MM.1S (cell line): ENCODE data around the gene P2RY6.
A peak's percentile ranks its signal among the peaks of the same experiment; 100 is the strongest.

Experiments used
- DNase-seq: peaks from one replicate; pipeline ENCODE4 v3.0.0-alpha.2; 2015
- H2AFZ ChIP-seq: fragments of 300-600 bp; sonication (generic); 2 replicates; pipeline ENCODE4 v1.6.0; 2016; ENCODE audit warnings: antibody characterized with exemption, low read length
- H3F3A ChIP-seq: fragments of 300-600 bp; sonication (generic); 2 replicates; pipeline ENCODE4 v1.6.1; 2016; ENCODE audit warnings: mild to moderate bottlenecking, antibody characterized with exemption, low read length, moderate library complexity, mixed read lengths; ENCODE audit not compliant: insufficient read depth
- H3K27ac ChIP-seq: fragments of 300-600 bp; sonication (generic); 2 replicates; pipeline ENCODE4 v1.5.1; 2016; ENCODE audit warnings: mild to moderate bottlenecking, low read length
- H3K27me3 ChIP-seq: fragments of 300-600 bp; sonication (generic); replicated peaks from 2 replicates; pipeline ENCODE4 v1.6.0; 2016; ENCODE audit warnings: low read length; ENCODE audit not compliant: insufficient read depth
- H3K36me3 ChIP-seq: fragments of 300-600 bp; sonication (generic); replicated peaks from 2 replicates; pipeline ENCODE4 v1.6.1; 2016; ENCODE audit warnings: mild to moderate bottlenecking, low read length, mixed read lengths; ENCODE audit not compliant: insufficient read depth
- H3K4me1 ChIP-seq: fragments of 300-600 bp; sonication (generic); 2 replicates; pipeline ENCODE4 v1.6.1; 2016; ENCODE audit warnings: low read length, mixed read lengths
- H3K4me2 ChIP-seq: fragments of 300-600 bp; sonication (generic); 2 replicates; pipeline ENCODE4 v1.6.0; 2016; ENCODE audit warnings: low read depth, low read length
- H3K4me3 ChIP-seq: fragments of 300-600 bp; sonication (generic); 2 replicates; pipeline ENCODE4 v1.5.1; 2016; ENCODE audit warnings: low read length, mixed read lengths
- H3K79me2 ChIP-seq: fragments of 300-600 bp; sonication (generic); 2 replicates; pipeline ENCODE4 v1.6.1; 2016; ENCODE audit warnings: mixed run types, low read length, mixed read lengths
- H3K9ac ChIP-seq: fragments of 300-600 bp; sonication (generic); 2 replicates; pipeline ENCODE4 v1.6.1; 2016; ENCODE audit warnings: low read length, mixed read lengths
- H3K9me2 ChIP-seq: fragments of 300-600 bp; sonication (generic); replicated peaks from 2 replicates; pipeline ENCODE4 v1.6.1; 2016; ENCODE audit warnings: mild to moderate bottlenecking, low read length, mixed read lengths; ENCODE audit not compliant: insufficient read depth
- H3K9me3 ChIP-seq: fragments of 300-600 bp; sonication (generic); replicated peaks from 2 replicates; pipeline ENCODE4 v1.6.1; 2016; ENCODE audit warnings: mild to moderate bottlenecking, low read length, mixed read lengths; ENCODE audit not compliant: insufficient read depth
- H4K20me1 ChIP-seq: fragments of 300-600 bp; sonication (generic); 2 replicates; pipeline ENCODE4 v1.6.1; 2016; ENCODE audit warnings: mild to moderate bottlenecking, low read length, moderate library complexity, mixed read lengths; ENCODE audit not compliant: insufficient read depth
- EZH2 ChIP-seq: fragments of 300-600 bp; sonication (generic); optimal IDR thresholded peaks from 2 replicates; pipeline ENCODE3; 2017; ENCODE audit warnings: low read depth, mild to moderate bottlenecking, antibody characterized with exemption, low read length, mixed read lengths
- EZH2phosphoT487 ChIP-seq: fragments of 300-600 bp; sonication (generic); IDR thresholded peaks from 2 replicates; pipeline ENCODE4 v1.6.1; 2018; ENCODE audit warnings: antibody characterized with exemption, low read length
- TF ChIP-seq, protein P1 (sequence below): fragments of 300-600 bp; sonication (generic); IDR thresholded peaks from 2 replicates; pipeline ENCODE4 v1.5.1; 2016; ENCODE audit warnings: antibody characterized with exemption, low read length, mixed read lengths

The P2RY6 gene, protein sequence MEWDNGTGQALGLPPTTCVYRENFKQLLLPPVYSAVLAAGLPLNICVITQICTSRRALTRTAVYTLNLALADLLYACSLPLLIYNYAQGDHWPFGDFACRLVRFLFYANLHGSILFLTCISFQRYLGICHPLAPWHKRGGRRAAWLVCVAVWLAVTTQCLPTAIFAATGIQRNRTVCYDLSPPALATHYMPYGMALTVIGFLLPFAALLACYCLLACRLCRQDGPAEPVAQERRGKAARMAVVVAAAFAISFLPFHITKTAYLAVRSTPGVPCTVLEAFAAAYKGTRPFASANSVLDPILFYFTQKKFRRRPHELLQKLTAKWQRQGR

DNA sequence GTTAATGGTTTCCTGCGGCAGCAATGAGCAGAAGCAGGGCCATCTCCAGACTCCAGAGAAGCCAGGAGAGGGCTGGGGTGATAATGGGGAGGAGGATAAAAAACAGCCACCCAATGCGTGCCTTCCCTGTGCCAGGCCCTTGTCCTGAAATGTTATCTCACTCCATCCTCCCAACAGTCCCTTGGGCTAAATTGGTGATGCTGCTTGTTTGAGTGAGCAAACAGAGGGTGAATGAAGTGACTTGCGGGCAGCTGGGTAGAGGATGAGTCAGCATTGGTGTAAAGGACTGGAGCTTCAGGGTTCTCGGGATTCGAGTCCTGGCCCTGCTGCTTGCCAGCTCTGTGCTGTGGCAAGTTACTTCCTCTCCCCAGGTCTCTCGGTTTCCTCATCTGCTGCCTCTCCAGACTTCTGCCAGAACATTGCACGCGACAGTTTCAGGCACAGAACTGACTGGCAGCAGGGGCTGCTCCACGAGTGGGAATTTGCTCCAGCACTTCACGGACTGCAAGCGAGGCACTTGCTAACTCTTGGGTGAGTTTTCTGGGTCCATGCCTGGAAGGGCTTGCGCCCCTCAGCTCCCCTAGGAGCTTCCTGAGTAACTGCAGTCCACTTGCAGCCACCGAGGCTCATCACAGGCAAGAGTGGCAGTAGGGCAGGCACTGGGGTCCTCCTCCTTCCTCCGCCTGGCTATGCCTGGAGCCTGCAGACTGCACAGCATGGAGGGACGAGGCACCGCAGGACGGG lies at the start of gene P2RY6:
Gene P2RY6, plus strand, starts transcription at position 403 of the 744 bp plus-strand sequence. CDS start 24,181 bp downstream, outside the sequence.
- Histone ChIP-seq H3K27ac (peak within 1 kb of the TSS; percentile 95), H3K9me3 (no peaks in the 10 kb centered on the region), H3K36me3 (no peaks in the 10 kb centered on the region), H3K4me2 (peak within 1 kb of the TSS; percentile 74), H3K4me1 (peaks cover 46% of the 10 kb centered on the region), H3K9me2 (no peaks in the 10 kb centered on the region), H3F3A (peaks cover 40% of the 10 kb centered on the region), H2AFZ (peak within 1 kb of the TSS; percentile 37; the same call in 1 of the 2 replicates), H3K4me3 (peak within 1 kb of the TSS; percentile 48), H3K27me3 (no peaks in the 10 kb centered on the region), H3K9ac (peak within 1 kb of the TSS; percentile 69), H3K79me2 (no peaks in the 10 kb centered on the region), H4K20me1 (no peaks in the 10 kb centered on the region)
- peak; percentile 87 for DNase-seq
- TF ChIP-seq EZH2phosphoT487 (no peak), EZH2 (no peak)
- TF ChIP-seq, protein P1, sequence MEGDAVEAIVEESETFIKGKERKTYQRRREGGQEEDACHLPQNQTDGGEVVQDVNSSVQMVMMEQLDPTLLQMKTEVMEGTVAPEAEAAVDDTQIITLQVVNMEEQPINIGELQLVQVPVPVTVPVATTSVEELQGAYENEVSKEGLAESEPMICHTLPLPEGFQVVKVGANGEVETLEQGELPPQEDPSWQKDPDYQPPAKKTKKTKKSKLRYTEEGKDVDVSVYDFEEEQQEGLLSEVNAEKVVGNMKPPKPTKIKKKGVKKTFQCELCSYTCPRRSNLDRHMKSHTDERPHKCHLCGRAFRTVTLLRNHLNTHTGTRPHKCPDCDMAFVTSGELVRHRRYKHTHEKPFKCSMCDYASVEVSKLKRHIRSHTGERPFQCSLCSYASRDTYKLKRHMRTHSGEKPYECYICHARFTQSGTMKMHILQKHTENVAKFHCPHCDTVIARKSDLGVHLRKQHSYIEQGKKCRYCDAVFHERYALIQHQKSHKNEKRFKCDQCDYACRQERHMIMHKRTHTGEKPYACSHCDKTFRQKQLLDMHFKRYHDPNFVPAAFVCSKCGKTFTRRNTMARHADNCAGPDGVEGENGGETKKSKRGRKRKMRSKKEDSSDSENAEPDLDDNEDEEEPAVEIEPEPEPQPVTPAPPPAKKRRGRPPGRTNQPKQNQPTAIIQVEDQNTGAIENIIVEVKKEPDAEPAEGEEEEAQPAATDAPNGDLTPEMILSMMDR, result no peak

DNA sequence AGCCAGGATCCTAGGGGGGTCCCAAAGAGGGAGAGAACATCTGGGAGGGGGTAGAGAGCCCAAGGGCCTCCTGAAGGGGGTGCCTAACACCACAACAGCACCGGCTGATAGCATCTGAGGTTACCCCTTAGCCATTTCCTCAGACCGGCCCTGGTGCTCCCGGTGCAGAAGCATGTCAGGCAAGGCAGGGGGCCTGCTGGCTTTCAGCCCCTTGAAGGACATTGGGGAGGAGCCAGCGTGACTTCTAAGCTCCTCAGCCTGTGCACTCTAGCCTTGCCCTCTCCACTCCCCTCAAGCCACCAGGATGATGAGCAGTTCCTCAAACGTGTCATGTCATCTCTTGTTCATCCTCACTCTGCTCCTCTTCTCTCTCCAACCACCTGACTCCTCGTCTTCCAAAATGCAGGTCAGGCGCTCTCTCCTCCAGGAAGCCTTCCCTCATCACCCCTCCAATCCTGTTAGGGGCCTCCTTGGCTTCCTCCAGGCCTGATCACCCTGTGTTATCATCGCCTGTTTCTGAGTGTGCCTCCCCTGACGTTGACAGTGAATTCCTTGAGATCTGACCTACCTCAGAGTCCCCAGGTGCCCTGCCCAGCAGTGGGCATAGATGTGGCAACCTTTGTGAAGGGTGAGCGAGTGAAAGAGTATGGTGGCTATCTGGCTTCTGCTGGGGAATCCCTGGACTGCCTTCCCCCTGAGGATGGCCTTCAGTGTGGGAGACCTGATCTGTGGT lies 48.0 kb upstream of the P2RY6 start:
- H3K36me3 ChIP-seq, result no peaks in the 10 kb centered on the region
- H2AFZ ChIP-seq, result no peak overlapping the region
- H3K9me3 ChIP-seq, result no peaks in the 10 kb centered on the region
- H3K4me3 ChIP-seq, result no peak overlapping the region
- H3K9ac ChIP-seq, result no peak overlapping the region
- TF ChIP-seq EZH2phosphoT487, result no peak
- no peak for TF ChIP-seq EZH2
- TF ChIP-seq, protein P1, result no peak
- no peaks in the 10 kb centered on the region for H3K4me1 ChIP-seq
- no peaks in the 10 kb centered on the region for H3K79me2 ChIP-seq
- no peaks in the 10 kb centered on the region for H3K27me3 ChIP-seq
- DNase-seq, result no peak
- H3K4me2 ChIP-seq, result no peak overlapping the region
- no peak overlapping the region for H3K27ac ChIP-seq
- H3F3A ChIP-seq, result no peaks in the 10 kb centered on the region
- no peaks in the 10 kb centered on the region for H4K20me1 ChIP-seq
- no peaks in the 10 kb centered on the region for H3K9me2 ChIP-seq

DNA sequence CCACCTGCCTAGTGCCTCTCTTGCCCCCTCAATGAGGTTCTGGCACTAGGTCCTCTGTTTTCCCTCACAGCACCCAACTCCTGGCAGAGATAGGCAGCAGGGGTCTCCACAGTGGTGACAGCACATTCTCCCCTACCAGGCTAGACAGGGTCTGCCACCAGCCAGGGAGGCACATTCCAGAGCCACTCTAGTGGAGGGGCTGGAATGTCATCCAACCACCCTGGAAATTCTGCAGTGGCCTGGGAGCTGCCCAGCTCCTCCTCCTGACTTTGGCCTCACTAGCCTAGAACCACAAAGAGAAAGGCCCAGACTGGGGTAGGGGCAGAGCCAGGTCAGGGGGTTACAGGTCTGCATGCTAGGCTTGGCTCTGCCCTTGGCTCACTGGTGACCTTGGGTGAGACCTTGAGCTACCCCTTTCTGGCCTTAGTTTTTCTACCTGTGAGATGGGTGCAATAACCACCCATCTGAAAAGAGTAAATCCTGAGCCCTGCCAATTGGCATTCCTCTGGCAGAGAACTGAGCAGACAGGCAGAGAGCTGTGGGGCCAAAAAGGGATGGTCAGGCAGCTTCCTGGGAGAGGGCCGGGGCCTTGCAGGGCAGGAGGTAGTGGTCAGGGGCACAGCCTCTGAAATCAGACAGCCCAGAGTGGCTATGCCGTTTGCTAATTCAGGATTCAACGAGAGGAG lies 47.0 kb upstream of the P2RY6 start:
- no peaks in the 10 kb centered on the region for H4K20me1 ChIP-seq
- H3K4me1 ChIP-seq, result no peaks in the 10 kb centered on the region
- no peaks in the 10 kb centered on the region for H3F3A ChIP-seq
- no peaks in the 10 kb centered on the region for H3K9me2 ChIP-seq
- no peaks in the 10 kb centered on the region for H3K9me3 ChIP-seq
- no peak overlapping the region for H2AFZ ChIP-seq
- DNase-seq, result no peak
- H3K27ac ChIP-seq, result no peak overlapping the region
- H3K4me3 ChIP-seq, result no peak overlapping the region
- H3K36me3 ChIP-seq, result no peaks in the 10 kb centered on the region
- H3K27me3 ChIP-seq, result no peaks in the 10 kb centered on the region
- no peak for TF ChIP-seq EZH2phosphoT487
- TF ChIP-seq, protein P1, result no peak
- no peak for TF ChIP-seq EZH2
- no peaks in the 10 kb centered on the region for H3K79me2 ChIP-seq
- H3K4me2 ChIP-seq, result no peak overlapping the region
- H3K9ac ChIP-seq, result no peak overlapping the region
